HK-2 (cell line): ENCODE results near the gene LYRM4.

Experiments
- DNase-seq: peaks from one replicate; pipeline ENCODE4 v3.0.0-alpha.2; 2018; ENCODE audit not compliant: unreplicated experiment

Gene LYRM4

DNA sequence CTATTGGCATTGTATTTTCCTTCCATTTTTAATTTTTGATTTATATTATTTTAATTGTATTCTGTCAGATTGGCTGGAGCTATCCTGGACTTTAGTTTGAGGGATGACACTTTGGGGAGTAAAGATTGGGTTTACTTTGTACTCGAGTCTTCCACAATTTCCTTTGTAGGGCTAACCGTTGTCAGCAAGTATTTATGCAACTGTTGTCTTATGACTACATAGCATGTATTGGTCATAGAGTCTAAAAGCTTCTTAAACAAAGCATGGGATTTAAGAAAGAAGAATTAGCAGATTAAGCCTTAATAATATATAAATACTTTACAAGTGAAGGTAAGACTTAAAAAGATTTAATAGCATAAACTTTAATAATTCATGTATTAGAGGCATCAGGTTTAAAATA, 20.2 kb upstream of the LYRM4 start:
- no peak for DNase-seq

DNA sequence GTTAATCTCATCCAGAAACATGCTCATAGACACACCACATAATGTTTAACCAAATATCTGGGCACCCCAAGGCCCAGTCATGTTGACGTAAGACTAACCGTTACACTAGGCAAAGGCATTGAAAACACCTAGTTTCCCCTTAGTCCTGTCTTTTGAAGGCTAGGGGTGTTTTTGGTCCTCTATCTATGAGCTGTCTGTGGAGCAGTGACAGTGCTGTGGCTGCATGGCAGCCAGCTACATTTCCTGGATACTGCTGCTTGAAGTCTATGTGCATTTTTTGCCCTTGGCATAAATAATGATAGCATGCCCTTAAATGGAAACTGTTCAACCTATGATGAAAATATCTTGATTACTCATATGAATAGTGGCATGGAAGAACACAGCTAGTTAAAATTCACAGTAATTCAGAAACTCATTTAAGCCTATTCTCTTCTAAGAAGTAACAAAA, 19.2 kb upstream of the LYRM4 start:
- no peak for DNase-seq

DNA sequence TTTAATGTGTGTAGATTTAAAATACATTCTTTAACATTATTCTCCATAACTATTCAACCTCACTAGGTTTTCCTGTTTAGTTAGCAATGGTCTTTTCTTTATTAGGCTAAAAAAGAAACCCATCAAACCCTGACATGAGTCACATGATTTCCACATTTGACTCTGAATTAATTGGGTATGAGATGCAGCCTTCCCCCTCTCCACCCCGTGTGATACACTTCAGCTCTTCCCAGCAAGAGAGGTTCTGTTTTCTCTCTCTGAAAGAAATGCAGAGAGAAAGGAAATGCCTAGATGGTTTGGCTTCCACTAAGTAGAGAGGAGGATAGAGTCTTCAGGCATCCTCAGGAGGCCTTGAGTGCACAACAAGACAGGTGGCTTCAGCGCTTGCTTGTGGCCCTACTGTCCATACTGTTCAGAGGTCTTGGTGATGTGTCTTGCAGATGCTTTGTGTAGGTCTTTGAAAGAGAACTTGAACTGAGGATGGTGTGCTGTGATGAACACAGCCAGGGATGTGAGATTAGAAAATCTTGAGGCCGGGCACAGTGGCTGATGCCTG, 17.9 kb upstream of the LYRM4 start:
- DNase-seq = no peak

DNA sequence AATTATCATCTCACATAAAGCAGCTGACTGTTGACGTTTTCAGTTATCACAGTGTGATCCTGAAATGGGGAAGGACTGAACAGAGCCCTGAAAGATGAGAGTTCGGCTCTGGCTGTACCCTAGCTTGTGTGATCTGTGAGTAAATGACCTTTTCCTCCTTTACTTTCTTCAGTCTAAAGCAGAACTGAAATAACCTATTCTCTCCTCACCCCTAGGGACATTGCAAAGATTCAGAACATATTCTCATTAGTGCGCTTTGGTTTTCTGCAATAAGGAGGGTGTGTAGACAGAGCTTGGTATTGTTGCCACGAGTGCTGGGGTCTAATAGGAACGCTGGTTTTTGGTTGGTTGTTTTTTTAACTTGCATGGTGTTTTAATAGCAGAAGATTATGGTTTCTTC, 17.3 kb upstream of the LYRM4 start:
- no peak for DNase-seq

DNA sequence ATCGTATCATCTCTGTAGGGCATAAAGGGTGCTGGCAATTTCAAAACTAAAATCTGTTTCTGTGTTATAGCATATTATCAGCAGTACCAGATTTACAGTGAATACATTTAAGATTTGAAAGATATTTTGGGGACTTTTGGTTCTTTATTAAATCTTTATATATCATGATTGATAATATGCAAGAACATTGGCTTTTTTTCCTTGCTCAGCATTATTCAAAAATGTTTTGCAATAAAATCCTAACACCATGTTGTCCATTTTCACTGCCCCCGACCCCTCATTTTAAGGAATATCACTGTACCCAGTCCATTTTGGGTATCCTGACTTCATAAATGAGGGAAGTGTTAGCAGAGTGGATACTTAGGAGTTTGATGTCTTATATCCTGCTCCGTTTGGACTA, 16.8 kb upstream of the LYRM4 start:
- DNase-seq = no peak

DNA sequence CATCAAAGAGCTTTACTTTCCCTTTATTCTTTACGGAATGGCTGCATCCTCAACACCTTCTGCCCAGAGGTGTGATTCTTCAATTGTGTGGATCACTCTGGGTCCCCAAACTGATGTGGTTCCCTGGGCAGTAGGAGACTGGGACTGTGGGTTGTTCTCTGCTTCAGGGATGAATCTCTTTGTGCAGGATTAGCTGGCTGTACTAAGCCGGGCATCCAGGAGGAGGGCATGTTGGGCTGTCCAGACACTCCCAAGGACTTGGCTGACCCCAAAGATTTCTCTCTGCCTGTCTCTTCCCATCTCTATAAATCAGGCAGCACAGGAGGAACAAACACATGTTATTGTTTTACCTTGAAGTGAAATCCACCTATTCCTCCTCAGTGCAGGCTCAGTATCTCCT, 15.8 kb upstream of the LYRM4 start:
- DNase-seq = no peak

DNA sequence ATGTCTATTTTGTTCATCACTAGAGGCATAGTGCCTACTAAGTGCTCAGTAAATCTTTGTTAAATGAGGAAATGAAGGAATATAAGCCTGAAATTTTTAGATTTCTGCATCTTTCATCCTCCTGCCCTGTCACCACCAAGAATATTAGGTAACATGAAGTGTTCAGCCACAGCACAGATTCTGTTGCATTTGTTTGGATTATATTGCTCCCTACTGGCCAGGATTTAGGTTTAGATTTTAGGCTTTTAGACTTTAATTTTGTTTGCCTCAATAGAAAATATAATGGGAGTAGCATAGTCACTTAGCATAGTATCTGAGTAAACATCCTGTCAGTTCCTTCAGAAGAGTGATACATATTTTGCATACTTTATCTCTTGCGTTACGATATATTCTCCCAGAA, 14.7 kb upstream of the LYRM4 start:
- no peak for DNase-seq

DNA sequence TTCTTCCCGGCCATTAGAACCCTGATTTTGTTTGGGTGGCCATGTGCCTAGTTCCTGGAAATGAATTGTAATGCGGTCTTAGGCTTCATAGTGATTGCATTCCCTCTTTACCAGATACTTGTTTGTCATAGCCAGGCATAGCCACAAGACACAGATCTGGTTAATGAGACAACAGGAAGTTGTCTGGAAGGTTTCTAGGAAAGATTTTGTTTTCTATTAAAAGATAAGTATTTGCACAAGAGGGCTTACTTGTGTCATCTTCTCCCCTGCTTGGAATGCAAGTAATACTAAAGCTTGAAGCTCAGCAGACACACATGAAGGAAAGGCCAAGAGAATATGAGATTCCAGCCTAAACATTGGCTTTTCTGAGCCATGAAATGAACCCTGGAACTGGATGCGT, 13.5 kb upstream of the LYRM4 start:
- DNase-seq = no peak

DNA sequence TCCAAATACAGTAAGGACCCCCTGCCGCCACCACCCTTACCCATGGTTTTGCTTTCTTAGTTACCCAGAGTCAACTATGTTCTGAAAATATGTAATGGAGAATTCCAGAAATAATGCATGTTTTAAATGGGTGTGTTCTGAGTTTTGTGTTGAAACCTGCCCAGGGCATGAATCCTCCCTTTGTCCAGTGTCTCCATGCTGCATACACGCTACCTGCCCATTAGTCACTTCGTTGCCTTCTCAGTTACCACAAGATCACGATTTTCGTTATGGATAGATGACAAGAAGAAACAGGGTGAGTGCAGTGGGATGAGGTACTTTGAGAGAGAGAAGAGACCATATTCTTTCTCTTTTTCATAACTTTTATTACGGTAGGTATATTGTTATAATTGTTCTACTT, 11.2 kb upstream of the LYRM4 start:
- no peak for DNase-seq

DNA sequence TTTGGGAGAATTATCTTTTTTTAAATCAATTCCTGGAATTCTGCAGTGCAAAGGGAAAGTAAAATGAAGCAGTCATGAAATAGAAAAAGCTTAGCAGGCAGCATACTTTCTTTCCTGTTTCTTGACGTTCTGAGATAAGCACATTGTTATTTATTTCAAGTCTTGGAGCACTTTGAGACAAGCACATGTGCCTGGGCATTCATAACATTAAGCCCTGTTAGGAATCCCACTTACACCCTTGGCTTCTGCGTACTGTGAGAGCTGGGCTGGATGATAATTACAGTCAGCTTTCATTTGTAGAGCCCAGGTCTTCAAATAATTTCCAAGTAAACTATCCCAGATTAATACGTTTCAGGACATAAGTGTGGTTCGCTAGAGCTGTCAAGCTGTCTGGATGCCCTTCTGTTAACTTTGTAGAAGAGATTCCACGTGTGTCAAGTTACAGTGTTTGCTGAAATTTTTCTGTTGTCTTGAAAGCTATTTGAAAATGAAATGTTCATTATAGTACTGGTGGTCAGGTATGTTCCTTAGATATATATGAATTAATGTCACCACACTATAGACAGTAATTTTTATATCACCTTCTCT, 9.4 kb upstream of the LYRM4 start:
- DNase-seq = no peak

DNA sequence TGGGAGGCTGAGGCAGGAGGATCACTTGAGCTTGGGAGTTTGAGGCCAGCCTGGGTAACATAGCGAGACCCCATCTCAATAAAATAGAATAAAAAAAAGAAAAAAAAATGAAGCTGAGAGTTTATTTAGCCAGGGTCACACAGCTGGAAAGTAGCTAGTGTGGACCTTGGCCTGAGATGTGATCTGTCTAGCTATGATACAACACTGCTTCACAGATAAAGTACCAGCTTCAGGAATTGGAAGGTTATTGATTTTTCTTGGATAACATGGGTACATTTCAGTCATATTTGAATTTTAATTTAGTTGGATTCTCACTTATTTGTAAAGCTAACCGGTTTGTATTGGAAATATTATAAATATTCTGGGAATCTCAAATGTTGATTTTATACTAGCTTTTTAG, 5.7 kb upstream of the LYRM4 start:
- no peak for DNase-seq

DNA sequence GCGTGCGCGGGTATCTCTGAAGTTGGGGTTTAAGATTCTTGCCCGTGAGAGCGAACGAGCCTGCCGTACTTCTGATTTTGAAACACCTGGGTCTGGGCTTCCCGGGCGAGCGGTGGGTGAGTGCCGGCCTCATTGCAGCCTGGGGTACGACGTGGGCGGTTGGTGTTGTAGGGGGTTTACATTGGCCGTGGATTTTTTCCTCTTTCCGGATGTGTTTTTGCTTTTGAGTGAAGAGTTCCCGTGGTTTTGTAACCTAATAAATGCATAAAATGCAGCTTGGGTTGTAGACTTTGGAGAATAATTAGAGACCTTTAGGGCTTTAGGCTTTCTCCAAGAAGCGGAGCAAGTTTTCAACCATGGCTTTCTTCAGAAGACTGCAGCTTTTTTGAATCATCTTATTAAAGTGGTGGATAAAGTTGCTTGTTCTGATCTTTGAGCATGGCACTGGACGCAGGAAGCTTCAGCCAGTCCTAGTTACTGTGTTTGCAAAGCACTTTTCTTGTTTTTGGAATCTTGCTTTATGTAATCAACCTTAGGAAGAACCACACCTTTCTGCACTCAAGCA, 877 bp upstream of the LYRM4 start:
- no peak for DNase-seq

DNA sequence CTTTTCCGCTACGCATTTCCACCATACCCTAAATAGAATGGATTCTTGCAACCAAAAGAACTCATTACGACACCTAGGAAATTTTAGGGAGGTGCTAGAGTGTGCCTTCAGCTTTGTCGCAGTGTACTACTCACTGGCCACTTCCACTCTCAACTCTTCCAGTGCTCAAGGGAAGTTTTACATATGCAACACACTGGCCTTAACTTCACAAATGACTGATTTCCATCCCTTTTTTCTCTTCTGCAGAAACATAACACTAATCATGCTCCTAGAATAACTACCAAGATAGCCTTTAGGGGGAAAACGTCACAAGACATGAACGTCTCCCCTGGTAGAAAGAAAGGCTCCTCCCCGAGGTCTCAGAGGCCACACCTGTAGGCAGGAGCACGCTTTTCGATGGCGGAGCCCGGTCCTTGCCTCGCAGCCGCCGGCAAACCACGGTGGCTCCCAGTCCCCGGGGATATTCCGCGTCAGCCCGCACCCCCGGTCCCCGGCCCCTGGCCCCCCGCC, 584 bp downstream of the LYRM4 start:
- peak; percentile 77 for DNase-seq

DNA sequence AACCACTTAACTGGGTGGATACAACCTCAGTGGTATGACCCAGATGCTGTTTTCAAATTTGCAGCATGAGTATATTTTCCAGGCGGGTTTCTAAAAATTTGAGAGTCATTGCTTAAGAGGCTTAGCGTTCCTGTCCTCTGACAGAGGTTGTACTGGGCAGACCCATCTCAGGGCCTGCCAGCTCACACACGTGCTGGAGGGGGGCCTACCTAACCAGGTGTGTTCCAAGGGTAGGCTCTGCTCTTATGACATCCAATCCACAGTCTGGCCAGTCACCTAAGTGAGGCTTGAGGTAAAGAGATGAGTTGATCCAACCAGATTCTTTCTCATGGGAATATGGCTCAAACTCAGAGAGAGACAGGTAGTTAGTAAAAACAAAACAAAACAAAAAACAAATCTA, 1.3 kb downstream of the LYRM4 start:
- no peak for DNase-seq

DNA sequence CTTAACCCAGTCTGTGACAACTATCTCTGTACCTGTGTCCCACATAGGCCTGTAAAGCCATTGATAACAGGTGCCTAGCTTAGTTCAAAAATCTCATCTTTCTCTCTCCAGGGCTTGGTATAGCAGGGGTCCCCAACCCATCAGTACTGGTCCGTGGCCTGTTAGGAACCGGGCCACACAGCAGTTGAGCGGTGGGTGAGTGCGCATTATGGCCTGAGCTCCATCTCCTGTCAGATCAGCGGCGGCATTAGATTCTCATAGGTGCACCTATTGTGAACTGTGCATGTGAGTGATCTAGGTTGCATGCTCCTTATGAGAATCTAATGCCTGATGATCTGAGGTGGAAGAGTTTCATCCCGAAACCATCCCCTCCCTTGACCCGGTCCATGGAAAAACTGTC, 3.4 kb downstream of the LYRM4 start:
- DNase-seq = no peak

DNA sequence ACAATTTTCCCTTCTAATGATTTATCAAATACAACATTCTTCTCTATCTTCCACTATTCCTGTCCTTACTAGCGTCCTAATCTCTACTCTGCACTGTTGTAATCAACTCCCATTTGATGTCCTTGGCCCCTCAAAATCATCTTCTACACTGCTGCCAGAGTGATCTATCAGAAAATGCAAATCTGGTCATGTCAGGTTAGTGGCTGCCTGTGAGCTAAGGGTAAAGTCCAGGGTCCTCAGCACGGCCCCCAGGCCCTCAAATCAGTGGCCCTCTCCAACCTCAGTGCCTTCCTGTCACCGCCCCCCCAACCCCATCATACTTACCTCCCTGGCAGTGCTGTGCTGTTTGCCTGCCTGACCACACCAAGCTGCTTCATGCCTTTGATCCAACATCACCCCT, 3.8 kb downstream of the LYRM4 start:
- no peak for DNase-seq

DNA sequence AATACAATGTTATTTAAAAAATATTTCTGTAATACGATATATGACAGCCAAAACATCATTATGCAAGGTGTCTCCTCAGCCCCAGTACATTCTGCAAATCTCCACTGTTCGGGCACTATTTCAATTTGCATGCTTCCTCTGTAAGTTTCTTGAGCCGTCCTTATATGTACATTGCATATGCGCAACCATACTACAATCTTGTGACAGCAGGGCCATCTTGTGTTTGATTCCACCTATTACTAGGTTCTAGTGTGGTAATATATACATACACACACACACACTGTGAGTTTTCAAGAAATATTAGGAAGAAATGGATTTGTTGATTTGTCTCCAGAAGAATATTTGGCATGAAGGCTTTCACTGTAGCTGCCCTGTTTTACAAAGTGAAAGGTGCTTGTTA, 9.8 kb downstream of the LYRM4 start:
- DNase-seq = no peak

DNA sequence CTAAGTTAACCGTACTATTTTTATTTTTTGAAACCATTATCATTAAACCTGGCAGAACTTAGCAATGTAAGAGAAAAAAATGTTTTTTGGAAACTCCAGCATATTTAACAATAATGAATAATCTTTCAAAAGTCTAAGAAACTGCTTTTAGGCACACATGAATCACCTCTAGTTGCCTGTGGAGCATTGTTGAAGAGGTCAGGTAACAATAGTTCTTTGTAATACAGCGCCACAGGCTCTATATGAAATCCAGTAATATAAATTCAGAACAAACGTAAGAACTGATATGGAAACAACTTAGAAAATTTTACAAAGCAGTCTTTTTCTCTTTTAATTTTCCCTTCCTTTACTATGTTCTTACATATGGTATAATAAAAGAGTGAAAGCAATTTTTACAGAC, 10.3 kb downstream of the LYRM4 start:
- DNase-seq = no peak

DNA sequence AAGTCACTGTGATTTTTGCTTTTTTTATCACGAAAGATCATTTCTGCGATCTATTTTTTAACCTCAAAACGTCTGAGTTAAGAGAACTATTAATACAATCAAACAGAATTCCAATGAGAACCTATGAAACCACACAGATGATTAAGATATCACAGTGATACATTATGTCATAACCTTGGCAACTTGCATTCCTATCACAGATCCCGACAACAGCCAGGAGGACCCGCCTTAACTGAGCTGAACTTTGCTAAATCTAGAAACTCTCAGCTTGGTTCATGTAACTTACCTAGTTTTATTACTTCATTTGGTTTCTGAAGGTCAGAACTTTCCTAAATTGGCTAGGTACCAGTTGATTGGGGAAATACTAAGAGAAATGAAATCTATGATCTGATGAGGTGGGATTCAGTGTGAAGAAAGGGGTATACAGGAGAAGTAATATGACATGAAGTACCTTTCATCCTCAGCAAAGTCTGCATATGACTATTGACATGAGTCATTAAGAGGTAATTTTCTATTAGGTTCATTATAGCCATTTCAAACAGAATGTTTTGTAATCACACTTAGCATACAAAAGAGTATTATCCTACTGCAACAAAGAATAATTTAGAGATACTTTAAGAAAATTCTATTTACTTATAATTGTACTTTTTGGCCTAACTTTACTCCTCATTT, 11.2 kb downstream of the LYRM4 start:
- no peak for DNase-seq

DNA sequence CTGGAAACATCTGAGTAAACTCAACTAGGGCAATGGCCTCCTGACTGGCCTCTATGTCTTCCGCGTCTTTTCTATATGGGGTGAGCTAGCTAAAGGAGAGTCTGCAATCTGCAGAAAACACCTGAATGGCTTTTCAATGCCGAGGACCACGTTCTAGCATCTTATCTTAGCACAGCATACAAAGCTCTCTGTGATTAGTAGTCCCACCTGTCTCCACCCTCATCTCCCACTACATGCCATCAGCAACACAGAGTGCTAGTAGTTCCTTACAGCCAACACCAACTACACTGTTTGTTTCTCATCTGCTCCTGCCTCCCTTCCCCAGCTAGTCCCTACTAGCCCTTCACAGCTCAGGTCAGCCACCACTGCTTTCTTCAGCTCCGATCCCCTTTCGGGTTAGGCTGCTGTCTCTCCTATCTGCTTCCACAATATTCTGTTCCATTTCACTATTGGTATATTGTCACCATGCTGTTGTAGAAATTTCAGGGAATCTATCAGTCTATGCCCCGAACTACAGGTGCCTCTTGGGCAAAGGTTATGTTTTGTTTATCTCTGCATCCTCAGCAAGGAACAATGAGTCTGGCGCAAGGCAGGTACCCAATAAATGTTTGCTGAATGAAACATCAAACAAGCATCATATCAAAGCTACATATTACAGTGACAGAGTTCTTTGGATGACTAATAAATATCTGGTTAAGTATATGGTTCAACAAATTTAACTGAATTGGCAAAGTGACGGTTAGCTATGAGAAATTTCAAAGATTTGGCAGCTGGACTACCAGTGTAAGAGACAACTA, 12.2 kb downstream of the LYRM4 start:
- no peak for DNase-seq

DNA sequence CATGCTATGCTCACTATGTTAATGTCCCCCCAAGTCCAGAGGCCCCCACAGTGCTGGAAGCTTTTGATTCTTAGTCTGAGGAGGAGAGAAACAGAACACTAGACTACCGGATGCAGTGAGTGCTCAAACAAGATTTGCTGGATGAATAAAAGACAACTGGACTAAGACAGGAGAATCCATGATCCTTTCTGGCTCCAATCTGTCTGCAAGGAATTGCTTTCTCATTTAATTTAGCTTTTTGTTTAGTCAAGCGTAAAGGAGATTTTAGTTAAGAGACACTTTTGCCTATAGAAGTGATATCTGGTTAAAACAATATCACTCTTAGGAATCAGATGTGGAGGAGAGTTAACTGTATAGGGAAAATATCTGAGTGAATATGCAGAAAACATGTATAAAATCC, 13.5 kb downstream of the LYRM4 start:
- DNase-seq = no peak
